ENCODE results near the gene SECTM1. TPM values are rescaled to one million over a fixed set of nuclear protein-coding genes. Genes with fewer than 3 reads are reported as not detected.

Gene SECTM1
- total and polyA plus RNA-seq, 2 experiments from 2014 or later = 0.21 to 1.3 TPM

DNA sequence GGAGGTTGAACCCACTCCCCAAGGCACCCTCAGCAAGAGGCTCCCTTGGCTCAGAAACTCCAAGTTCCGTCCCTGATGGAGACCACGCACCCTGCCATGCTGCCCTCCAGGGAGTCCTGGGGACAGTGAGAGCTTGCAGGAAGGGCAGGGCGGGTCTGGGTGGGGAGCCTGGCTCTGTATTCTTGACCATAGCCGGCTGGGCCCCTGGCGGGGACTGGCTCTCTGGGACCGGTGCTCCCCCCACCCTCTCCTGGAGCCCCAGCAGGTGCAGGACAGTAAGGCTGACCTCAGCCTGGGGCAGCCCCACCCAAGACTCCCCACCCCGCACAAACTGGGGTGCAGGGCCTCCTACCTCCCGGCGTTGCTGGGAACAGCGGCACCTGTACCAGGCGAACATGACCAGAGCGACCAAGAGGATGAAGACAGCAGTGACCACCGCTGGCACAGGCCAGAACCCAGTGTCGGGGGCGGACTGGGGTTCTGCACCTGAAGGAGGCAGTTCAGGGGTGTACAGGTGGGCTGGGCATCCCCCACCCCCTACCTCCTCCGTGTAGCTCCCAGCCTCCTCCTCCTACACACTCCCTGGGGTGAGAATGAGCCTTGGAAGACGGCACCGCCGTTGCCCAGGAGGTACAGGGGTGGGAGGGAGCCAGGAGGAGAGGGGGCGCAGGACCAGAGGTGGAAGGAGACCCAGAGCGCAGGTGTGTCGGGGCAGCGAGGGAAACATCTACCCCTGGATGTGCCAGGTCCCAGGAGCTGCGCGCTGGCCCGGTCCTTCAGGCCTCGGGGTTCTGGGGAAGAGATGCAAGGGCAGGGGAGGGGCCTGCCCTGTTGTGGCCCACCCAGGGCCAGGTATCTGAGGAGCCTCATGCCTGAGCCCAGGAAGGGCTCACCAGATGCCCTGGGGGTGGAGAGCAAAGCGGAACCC lies 10.8 kb downstream of the SECTM1 start:
- H3K27me3 Mint-ChIP-seq (ENCODE audit: insufficient read depth, low read depth, poor library complexity) = peaks cover 11% of the 10 kb centered on the region
- no peak for ATAC-seq
- no peak for TF ChIP-seq EZH2phosphoT487 (IDR thresholded peaks at IDR 0.05; ENCODE audit: unreplicated experiment)
- no peak for TF ChIP-seq CREB1 (CRISPR knock-in tag; IDR thresholded peaks at IDR 0.05; ENCODE audit: low read depth)
- TF ChIP-seq POLR2AphosphoS5 (IDR thresholded peaks at IDR 0.05; ENCODE audit: low read depth) = no peak
- no peak for TF ChIP-seq ETS1 (IDR thresholded peaks at IDR 0.05)
- no peak for TF ChIP-seq CTCF (conservative IDR thresholded peaks at IDR 0.05; ENCODE audit: low read depth in 2 of 2)
- no peak for TF ChIP-seq ZNF331 (CRISPR knock-in tag; IDR thresholded peaks at IDR 0.05; ENCODE audit: low read depth)
- no peak for TF ChIP-seq STAT1 (IDR thresholded peaks at IDR 0.05; ENCODE audit: unreplicated experiment)
- TF ChIP-seq REST (IDR thresholded peaks at IDR 0.05; ENCODE audit: unreplicated experiment) = no peak
- TF ChIP-seq ZNF114 (CRISPR knock-in tag; IDR thresholded peaks at IDR 0.05) = no peak
- no peak for TF ChIP-seq EZH2 (IDR thresholded peaks at IDR 0.05; ENCODE audit: low read depth, unreplicated experiment)
- TF ChIP-seq JUNB (IDR thresholded peaks at IDR 0.05; ENCODE audit: unreplicated experiment) = no peak
- no peak for TF ChIP-seq NANOG (IDR thresholded peaks at IDR 0.05; ENCODE audit: borderline replicate concordance)
- TF ChIP-seq, protein P1, sequence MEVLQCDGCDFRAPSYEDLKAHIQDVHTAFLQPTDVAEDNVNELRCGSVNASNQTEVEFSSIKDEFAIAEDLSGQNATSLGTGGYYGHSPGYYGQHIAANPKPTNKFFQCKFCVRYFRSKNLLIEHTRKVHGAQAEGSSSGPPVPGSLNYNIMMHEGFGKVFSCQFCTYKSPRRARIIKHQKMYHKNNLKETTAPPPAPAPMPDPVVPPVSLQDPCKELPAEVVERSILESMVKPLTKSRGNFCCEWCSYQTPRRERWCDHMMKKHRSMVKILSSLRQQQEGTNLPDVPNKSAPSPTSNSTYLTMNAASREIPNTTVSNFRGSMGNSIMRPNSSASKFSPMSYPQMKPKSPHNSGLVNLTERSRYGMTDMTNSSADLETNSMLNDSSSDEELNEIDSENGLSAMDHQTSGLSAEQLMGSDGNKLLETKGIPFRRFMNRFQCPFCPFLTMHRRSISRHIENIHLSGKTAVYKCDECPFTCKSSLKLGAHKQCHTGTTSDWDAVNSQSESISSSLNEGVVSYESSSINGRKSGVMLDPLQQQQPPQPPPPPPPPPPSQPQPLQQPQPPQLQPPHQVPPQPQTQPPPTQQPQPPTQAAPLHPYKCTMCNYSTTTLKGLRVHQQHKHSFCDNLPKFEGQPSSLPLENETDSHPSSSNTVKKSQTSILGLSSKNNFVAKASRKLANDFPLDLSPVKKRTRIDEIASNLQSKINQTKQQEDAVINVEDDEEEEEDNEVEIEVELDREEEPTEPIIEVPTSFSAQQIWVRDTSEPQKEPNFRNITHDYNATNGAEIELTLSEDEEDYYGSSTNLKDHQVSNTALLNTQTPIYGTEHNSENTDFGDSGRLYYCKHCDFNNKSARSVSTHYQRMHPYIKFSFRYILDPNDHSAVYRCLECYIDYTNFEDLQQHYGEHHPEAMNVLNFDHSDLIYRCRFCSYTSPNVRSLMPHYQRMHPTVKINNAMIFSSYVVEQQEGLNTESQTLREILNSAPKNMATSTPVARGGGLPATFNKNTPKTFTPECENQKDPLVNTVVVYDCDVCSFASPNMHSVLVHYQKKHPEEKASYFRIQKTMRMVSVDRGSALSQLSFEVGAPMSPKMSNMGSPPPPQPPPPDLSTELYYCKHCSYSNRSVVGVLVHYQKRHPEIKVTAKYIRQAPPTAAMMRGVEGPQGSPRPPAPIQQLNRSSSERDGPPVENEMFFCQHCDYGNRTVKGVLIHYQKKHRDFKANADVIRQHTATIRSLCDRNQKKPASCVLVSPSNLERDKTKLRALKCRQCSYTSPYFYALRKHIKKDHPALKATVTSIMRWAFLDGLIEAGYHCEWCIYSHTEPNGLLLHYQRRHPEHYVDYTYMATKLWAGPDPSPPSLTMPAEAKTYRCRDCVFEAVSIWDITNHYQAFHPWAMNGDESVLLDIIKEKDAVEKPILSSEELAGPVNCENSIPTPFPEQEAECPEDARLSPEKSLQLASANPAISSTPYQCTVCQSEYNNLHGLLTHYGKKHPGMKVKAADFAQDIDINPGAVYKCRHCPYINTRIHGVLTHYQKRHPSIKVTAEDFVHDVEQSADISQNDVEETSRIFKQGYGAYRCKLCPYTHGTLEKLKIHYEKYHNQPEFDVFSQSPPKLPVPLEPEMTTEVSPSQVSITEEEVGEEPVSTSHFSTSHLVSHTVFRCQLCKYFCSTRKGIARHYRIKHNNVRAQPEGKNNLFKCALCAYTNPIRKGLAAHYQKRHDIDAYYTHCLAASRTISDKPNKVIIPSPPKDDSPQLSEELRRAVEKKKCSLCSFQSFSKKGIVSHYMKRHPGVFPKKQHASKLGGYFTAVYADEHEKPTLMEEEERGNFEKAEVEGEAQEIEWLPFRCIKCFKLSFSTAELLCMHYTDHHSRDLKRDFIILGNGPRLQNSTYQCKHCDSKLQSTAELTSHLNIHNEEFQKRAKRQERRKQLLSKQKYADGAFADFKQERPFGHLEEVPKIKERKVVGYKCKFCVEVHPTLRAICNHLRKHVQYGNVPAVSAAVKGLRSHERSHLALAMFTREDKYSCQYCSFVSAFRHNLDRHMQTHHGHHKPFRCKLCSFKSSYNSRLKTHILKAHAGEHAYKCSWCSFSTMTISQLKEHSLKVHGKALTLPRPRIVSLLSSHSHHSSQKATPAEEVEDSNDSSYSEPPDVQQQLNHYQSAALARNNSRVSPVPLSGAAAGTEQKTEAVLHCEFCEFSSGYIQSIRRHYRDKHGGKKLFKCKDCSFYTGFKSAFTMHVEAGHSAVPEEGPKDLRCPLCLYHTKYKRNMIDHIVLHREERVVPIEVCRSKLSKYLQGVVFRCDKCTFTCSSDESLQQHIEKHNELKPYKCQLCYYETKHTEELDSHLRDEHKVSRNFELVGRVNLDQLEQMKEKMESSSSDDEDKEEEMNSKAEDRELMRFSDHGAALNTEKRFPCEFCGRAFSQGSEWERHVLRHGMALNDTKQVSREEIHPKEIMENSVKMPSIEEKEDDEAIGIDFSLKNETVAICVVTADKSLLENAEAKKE (CRISPR knock-in tag; IDR thresholded peaks at IDR 0.05) = no peak

More for the DNA sequence above, 10.8 kb downstream of the SECTM1 start:
- H2AFZ ChIP-seq = no peak overlapping the region
- no peaks in the 10 kb centered on the region for H3K9me2 ChIP-seq (ENCODE audit: insufficient read depth)
- no peaks in the 10 kb centered on the region for H3K36me3 ChIP-seq (ENCODE audit: insufficient read depth)
- H3K27me3 ChIP-seq (ENCODE audit: insufficient read depth) = no peaks in the 10 kb centered on the region
- no peaks in the 10 kb centered on the region for H4K20me1 ChIP-seq (replicated peaks; ENCODE audit: insufficient read depth)
- H3K27ac ChIP-seq (ENCODE audit: low read depth) = no peak overlapping the region
- no peaks in the 10 kb centered on the region for H3K4me1 ChIP-seq (ENCODE audit: insufficient read depth)
- no peak overlapping the region for H3K4me3 ChIP-seq
- Mint-ChIP-seq H3K9me3 (no peaks in the 10 kb centered on the region), H3K27ac (no peak overlapping the region), H3K4me1 (peaks cover 13% of the 10 kb centered on the region), H3K36me3 (ENCODE audit: low read depth) (no peaks in the 10 kb centered on the region), H3K4me3 (no peak overlapping the region)
- no peak overlapping the region for H3K4me2 ChIP-seq
- no peaks in the 10 kb centered on the region for H3K79me2 ChIP-seq (replicated peaks; ENCODE audit: insufficient read depth)
- DNase-seq (ENCODE audit: low spot score) = no peak
- H3F3A ChIP-seq (replicated peaks; ENCODE audit: low read depth) = peaks cover 14% of the 10 kb centered on the region
